Gastrocnemius medialis (tissue), 4 donors: ENCODE data around the gene ZNF556.

Experiments
- CTCF ChIP-seq, 5 experiments: fragments of 450-650 bp in 3 of 5; fragments of 200-600 bp in 2 of 5; sonication (generic) in 2 of 5; IDR thresholded peaks in 4 of 5; conservative IDR thresholded peaks in 1 of 5; 1 replicate in 4 of 5; 2 replicates in 1 of 5; pipeline ENCODE4 v1.5.1; 2016 to 2019; ENCODE audit warnings: antibody characterized with exemption in 5 of 5, mild to moderate bottlenecking in 3 of 5, moderate library complexity in 3 of 5
- POLR2A ChIP-seq, 2 donors: fragments of 450-650 bp; IDR thresholded peaks; one replicate each; pipeline ENCODE4 v1.6.1; 2017; ENCODE audit warnings: antibody characterized with exemption in 2 of 2, mild to moderate bottlenecking in 2 of 2, moderate library complexity in 2 of 2

GRCh38 chr19:2820112-2820702 lies 46.9 kb upstream of the ZNF556 start:
- TF ChIP-seq CTCF (IDR thresholded peaks at IDR 0.05 in 4 of 5, conservative IDR thresholded peaks at IDR 0.05 in 1 of 5) (no peak), POLR2A (IDR thresholded peaks at IDR 0.05) (no peak)
